NCI-H1436 (cell line): Measurements from ENCODE around the gene ZBTB16.

Experiments
- DNase-seq: peaks from one replicate; lab custom pipeline; 2025; lab: John Stamatoyannopoulos, UW

The ZBTB16 gene

DNA sequence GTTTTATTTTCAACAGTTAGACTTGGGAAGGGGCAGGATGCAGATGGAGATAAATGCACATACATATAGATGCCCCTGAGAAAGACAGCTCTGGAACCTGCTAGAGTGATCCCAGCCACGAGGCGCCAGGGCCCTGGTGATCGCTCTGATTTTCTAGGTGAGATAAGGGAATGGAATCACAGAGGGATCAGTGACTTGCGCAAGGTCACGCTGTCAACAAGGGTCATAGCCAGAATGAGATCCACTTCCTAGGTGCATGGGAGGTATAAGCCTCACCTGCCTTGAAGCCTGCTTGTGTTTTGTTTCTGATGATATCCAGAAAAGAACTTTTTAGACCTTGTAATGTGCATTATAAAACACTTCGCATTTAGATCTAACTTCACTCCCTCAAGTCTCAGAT, 47.5 kb downstream of the ZBTB16 start:
- DNase-seq, result no peak

DNA sequence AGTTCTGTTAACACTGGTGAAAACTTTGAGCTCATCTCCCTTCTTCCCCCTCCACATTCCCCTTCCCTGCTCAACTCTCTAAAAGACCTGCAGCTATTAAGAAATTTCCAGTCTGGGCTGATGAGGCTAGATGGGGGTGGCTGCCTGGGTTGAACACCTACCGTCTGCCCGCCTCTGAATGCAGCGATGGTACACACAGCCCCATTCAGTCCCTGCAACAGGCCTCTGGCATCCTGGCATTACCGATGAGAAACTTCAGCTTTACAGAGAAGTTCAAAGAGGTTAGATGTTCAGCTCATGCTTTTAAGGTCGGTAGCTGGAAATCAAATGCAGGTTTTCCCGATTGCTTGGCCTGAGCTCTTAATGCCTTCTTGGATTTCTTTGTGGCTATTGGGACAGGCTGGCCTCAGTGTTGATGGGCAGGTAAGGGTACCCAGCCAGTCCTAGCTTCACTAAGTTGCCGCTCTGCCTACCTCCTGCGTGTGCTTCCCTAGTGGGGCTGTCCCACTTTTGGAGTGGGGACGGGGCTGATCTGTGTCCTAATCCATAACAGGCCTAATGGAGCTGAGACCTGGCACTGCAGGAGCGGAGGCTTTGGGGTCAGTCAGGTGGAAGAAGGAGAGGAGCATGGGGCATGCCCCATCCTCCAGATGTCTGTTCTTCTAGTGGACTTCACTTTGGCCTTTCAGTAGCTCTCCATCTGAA, 49.1 kb downstream of the ZBTB16 start:
- no peak for DNase-seq

DNA sequence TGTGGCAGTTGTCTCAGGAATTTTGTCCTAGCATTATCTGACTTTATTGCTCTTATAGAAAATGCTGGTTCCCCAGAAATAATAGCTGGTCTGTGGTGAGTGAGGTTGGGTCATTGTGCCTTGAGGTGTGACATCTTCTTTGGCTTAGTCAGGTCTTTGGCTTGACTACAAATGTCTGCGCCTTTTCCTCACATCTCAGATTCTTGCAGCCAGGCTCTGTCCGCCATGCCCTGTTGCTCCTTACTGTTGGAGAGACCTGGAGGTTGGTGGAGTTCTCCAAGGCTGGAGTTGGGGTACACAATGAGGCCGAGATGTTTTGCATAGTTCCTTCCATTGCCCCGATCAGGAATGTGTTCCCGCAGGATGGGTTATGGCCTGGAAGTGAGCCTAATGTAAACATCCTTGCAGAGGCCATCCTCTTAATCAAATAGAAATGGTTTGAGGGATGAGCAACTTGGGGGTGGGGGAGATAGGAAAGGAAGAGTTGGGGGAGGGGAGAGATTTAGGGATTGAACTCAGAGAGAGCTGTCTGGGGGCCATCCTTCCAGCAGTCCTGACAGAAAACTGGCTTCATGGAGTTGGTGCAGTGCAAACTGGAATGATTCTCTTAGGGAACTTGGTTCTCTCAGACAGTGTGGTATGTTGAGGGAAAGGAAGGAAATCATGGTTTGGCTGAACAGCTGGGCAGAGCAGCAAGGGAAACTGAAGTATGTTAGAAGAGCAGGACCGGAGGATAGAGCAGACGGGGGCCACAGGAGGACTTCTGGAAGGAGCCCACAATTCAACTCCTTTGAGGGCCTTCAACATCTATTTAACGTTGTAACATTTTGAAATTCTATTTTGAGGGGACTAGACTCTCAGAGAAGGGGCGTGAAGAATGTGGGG, 49.9 kb downstream of the ZBTB16 start:
- no peak for DNase-seq

DNA sequence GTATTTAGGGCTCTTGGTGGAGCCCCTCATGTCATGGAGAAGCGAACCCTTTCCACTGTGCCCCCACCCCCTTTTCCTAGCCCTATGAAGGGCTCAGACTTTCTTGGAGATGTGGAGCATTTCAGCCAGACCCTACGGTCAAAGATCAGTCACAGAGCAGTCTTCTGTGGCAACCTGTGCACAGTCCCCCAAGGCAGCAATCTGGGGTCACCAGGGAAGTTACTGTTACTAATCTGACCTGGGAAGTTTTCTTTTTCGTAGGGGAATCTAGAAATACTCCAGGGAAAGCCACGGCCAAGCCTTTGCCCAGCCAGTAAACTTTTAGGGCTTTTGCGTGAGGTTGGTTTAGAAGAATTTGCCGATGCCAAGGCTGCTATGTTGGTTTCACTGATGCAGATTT, 50.6 kb downstream of the ZBTB16 start:
- DNase-seq, result no peak

- DNase-seq, result no peak
These were observed 51.7 kb downstream of the ZBTB16 start for GRCh38 chr11:114110952-114111947.

GRCh38 chr11:114115451-114115928, 56.0 kb downstream of the ZBTB16 start:
- no peak for DNase-seq

DNA sequence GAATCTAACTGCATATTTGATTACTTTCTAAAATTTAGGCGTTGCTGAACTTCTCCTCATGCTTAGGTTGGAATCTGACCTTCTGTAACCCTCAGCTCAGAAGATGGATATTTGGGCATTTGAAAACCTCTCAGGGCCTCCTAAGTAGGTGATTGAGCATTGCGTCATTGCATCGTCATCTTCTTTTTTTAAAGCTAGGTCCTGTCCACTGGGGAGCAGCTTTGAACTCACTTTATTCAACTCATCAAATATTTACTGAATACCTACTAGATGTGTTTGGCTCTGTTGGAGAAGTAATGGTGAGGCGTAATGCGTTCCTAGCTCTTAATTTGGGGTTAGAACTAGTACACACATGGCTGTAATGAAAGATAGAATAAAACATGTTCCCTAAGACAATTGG, 56.8 kb downstream of the ZBTB16 start:
- DNase-seq, result no peak

GRCh38 chr11:114116800-114117199, 57.3 kb downstream of the ZBTB16 start:
- DNase-seq, result no peak

DNA sequence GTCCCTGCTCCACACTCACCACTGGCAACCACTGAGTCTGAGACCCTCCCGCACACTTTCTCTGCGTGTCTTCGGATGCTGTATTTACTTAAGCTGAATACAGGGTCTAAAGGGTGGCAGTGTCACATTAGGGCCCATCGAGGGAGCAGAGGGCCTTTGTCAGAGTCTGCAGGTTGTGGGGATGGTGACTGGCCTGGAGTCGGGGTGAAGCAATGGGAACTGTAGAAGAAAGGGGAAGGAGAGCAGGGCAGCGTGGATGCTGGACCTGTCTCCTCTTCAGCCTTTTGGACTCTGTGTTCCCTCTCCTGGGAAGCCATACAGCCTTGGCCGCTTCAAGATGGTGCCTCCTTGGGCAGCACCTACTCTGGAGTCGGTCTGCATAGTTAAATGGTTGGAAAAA, 61.1 kb downstream of the ZBTB16 start:
- no peak for DNase-seq

- no peak for DNase-seq
These were observed 61.6 kb downstream of the ZBTB16 start for GRCh38 chr11:114121138-114121537.

- DNase-seq, result no peak
These were observed 62.4 kb downstream of the ZBTB16 start for GRCh38 chr11:114121804-114122504.

DNA sequence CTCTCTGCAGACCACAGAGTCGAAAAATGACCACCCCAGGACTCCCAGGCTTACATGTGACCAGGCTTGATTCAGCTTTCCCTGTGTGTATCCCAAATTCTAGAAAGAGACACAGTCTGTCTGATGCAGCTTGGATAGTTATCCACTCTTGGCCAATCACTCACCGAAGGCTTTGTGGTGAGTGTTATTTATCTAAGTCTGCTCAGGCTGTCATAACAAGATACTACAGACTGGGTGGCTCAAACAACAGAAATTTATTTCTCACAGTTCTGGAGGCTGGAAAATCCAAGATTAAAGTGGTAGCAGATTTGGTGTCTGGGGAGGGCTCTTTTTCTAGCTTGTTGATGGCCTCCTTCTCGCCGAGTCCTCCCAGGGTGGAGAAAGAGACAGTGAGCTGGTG, 63.2 kb downstream of the ZBTB16 start:
- DNase-seq, result no peak

DNA sequence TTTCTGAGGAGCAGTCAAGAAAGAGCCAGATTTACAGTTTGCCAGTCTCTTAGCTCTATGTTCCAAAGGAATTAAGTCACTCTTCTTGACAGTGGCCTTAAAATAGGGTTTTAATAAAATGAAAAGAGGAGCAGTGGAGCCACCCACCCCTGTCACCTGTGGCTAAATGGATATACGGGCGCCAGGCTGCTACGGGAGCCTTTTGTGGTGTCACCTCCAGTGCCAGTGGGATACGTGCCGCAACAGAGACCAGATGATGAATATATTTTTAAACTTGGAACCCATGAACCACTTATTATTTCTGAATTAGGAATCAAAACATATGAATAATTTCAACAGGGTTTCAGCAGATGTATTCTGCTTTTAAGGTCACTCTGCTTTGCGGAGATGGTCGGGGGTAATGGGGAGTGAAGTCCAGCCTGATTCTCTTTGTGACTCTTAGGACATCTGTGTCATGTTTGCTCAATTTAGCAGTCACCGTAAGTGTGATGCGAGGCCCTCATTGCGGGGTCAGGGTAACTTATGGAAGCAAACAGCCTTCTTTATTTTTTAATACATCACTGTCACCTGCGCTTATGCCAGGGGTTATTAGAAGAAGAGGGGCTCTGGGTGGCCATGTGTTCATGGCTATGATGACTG, 64.3 kb downstream of the ZBTB16 start:
- no peak for DNase-seq

GRCh38 chr11:114124601-114125144, 65.2 kb downstream of the ZBTB16 start:
- no peak for DNase-seq

DNA sequence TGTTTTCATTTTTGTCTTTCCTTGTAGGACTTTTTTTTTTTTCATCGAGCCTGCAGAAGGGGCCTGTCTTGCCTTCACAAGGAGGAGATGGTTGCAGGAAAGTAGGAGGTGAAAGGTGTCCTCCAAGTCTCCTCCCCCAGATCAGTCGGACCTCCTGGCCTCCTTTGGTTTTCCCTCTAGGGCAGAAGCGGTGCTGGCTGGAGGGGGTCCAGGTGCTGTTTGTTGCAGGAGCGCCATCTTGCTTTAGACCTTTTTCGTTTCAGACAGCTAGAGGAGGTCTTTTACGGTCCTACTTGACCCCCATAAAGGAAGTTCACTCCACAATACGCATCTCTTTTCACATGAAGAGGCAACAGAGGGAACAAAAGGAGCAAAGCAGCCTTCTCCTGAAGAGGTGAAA, 66.0 kb downstream of the ZBTB16 start:
- no peak for DNase-seq

- DNase-seq, result no peak
These were observed 66.4 kb downstream of the ZBTB16 start for GRCh38 chr11:114125959-114126358.

DNA sequence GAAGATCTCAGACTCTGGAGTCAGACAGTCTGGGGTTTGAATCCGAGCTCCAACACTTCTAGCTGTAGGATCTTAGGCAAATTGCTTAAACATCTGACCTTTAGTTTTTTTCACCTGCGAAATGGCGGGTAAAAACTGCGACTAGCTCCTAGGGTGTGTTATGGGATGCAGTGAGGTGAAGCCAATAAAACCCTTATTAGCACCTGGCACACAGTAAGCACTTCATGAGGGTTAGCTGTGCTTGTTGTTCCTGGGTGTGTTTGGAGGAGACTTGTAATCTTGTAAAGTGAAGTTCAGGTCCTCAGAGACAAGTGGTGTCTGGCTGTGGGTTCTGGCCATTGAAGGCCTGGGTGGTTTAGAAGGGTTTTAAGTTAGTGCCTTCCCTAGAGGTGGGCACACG, 68.9 kb downstream of the ZBTB16 start:
- DNase-seq, result no peak

DNA sequence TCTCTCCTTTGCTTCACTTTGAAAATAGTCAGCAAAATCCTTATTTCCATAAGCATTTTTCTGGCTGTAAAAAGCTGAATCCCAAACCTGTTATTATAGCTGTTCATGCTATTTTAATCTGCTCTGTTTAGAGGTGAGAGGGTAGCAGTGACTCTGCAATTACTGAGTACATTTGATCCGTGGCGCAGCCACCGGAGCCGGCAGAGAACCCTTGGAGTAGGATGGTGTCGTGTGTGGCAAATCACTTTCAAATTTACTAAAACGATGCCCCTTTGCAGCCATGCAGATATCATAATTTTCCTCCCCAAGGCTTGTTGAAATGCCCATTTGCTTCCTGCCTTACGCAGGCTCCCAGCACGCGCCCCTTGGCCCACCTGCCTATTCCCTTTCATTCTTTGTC, 69.6 kb downstream of the ZBTB16 start:
- DNase-seq, result no peak

- DNase-seq, result no peak
These were observed 70.2 kb downstream of the ZBTB16 start for GRCh38 chr11:114129699-114130098.

GRCh38 chr11:114130115-114130576, 70.6 kb downstream of the ZBTB16 start:
- DNase-seq, result no peak
